Erythroblast (primary cell): ENCODE measurements around the gene NPR3.

ENCODE experiments used
- GATA1 ChIP-seq: IDR thresholded peaks from 2 replicates; pipeline ENCODE4 v1.6.1; 2011; ENCODE audit warnings: low read depth, mild to moderate bottlenecking, control low read depth, low read length, moderate library complexity
- POLR2A ChIP-seq: IDR thresholded peaks from 2 replicates; pipeline ENCODE4 v1.6.1; 2011; ENCODE audit warnings: mild to moderate bottlenecking, low read length

DNA sequence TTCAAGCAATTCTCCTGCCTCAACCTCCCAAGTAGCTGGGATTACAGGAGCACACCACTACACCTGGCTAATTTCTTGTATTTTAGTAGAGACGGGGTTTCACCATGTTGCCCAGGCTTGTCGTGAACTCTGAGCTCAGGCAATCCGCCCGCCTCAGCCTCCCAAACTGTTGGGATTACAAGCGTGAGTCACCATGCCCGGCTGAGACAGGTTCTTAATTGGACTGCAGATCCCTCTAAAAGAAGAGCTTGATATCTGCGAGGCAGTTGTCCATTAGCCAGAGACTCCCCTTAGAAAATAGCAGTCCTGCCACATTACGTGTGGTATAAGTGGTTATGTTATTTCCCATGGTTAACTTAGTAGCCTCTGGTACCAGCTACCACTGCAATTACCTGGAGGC is 46.6 kb upstream of the NPR3 start:
- TF ChIP-seq POLR2A (no peak), GATA1 (no peak)
